Measurements from ENCODE around the gene SKAP1.
"Not testable (repeated sequence)": the region's sequence is repeated elsewhere in the genome, so short reads cannot be mapped to it uniquely, and the experiment has no call there.

Gene SKAP1

GRCh38 chr17:48317732-48318131, 112.3 kb downstream of the SKAP1 start:
- DNase-seq: no peak

- DNase-seq: no peak
Measured at GRCh38 chr17:48314716-48315115, 115.3 kb downstream of the SKAP1 start.

GRCh38 chr17:48313096-48313755, 116.8 kb downstream of the SKAP1 start:
- no peak for DNase-seq

- no peak for DNase-seq
Measured at GRCh38 chr17:48311324-48311723, 118.7 kb downstream of the SKAP1 start.

- DNase-seq: no peak
Measured at GRCh38 chr17:48310748-48311213, 119.2 kb downstream of the SKAP1 start.

GRCh38 chr17:48308581-48308980, 121.4 kb downstream of the SKAP1 start:
- DNase-seq: no peak

GRCh38 chr17:48307814-48308411, 122.1 kb downstream of the SKAP1 start:
- peak in 2 of 14 donors; percentile 0 to 1 for DNase-seq

GRCh38 chr17:48307255-48307654, 122.8 kb downstream of the SKAP1 start:
- DNase-seq: no peak

GRCh38 chr17:48301002-48301401, 129.0 kb downstream of the SKAP1 start:
- no peak for DNase-seq

- no peak for DNase-seq
Measured at GRCh38 chr17:48299760-48300159, 130.3 kb downstream of the SKAP1 start.

GRCh38 chr17:48297825-48298224, 132.2 kb downstream of the SKAP1 start:
- no peak for DNase-seq

GRCh38 chr17:48296453-48296852, 133.6 kb downstream of the SKAP1 start:
- no peak for DNase-seq

- DNase-seq: no peak
Measured at GRCh38 chr17:48295362-48296288, 134.4 kb downstream of the SKAP1 start.

GRCh38 chr17:48294806-48295361, 135.1 kb downstream of the SKAP1 start:
- no peak for DNase-seq

GRCh38 chr17:48294020-48294805, 135.8 kb downstream of the SKAP1 start:
- no peak for DNase-seq

GRCh38 chr17:48293319-48294019, 136.5 kb downstream of the SKAP1 start:
- DNase-seq: no peak

- no peak for DNase-seq
Measured at GRCh38 chr17:48290378-48290777, 139.6 kb downstream of the SKAP1 start.

GRCh38 chr17:48286917-48287316, 143.1 kb downstream of the SKAP1 start:
- DNase-seq: not testable (repeated sequence)

- no peak for DNase-seq
Measured at GRCh38 chr17:48285614-48286013, 144.4 kb downstream of the SKAP1 start.

GRCh38 chr17:48283907-48284306, 146.1 kb downstream of the SKAP1 start:
- DNase-seq: no peak

- no peak for DNase-seq
Measured at GRCh38 chr17:48283411-48283810, 146.6 kb downstream of the SKAP1 start.
